Chondrocyte (in vitro differentiated cells): ENCODE measurements around the gene IBA57. TPM values are rescaled to one million over a fixed set of nuclear protein-coding genes. Genes with fewer than 3 reads are reported as not detected.
A peak's percentile ranks its signal among the peaks of the same experiment; 100 is the strongest.

Source experiments
- DNase-seq: peaks from one replicate; pipeline ENCODE4 v3.0.0; 2021; ENCODE audit warnings: mixed read lengths, low spot score
- H3K27ac Mint-ChIP-seq: one replicate; pipeline ENCODE4 v1.8.0; 2021; ENCODE audit warnings: mild to moderate bottlenecking, moderate library complexity, mixed read lengths; ENCODE audit not compliant: unreplicated experiment
- H3K27me3 Mint-ChIP-seq: 2 replicates; pipeline ENCODE4 v1.8.0; 2021; ENCODE audit warnings: low read depth, mixed read lengths
- H3K36me3 Mint-ChIP-seq: 2 replicates; pipeline ENCODE4 v1.8.0; 2021; ENCODE audit warnings: low read depth, mixed read lengths
- H3K4me1 Mint-ChIP-seq: 2 replicates; pipeline ENCODE4 v1.8.0; 2021; ENCODE audit warnings: low read depth, mild to moderate bottlenecking, mixed read lengths
- H3K4me3 Mint-ChIP-seq: one replicate; pipeline ENCODE4 v1.8.0; 2021; ENCODE audit warnings: mild to moderate bottlenecking, moderate library complexity, mixed read lengths; ENCODE audit not compliant: unreplicated experiment
- H3K9me3 Mint-ChIP-seq: 2 replicates; pipeline ENCODE4 v1.8.0; 2021; ENCODE audit warnings: low read depth, mixed read lengths
- total RNA-seq: library from RNA; stranded (reverse); gene quantifications from 3 replicates; pipeline ENCODE4 v1.2.1, GENCODE V29; 2021
- TF ChIP-seq, protein P1 (sequence below): fragments of 200-600 bp; sonication (generic); IDR thresholded peaks from 2 replicates; pipeline ENCODE4 v1.5.0; 2021; ENCODE audit warnings: antibody characterized with exemption, mild to moderate bottlenecking, moderate library complexity

Gene IBA57
- total RNA-seq, 1 donor from 2014 or later, result 5.2 TPM

DNA sequence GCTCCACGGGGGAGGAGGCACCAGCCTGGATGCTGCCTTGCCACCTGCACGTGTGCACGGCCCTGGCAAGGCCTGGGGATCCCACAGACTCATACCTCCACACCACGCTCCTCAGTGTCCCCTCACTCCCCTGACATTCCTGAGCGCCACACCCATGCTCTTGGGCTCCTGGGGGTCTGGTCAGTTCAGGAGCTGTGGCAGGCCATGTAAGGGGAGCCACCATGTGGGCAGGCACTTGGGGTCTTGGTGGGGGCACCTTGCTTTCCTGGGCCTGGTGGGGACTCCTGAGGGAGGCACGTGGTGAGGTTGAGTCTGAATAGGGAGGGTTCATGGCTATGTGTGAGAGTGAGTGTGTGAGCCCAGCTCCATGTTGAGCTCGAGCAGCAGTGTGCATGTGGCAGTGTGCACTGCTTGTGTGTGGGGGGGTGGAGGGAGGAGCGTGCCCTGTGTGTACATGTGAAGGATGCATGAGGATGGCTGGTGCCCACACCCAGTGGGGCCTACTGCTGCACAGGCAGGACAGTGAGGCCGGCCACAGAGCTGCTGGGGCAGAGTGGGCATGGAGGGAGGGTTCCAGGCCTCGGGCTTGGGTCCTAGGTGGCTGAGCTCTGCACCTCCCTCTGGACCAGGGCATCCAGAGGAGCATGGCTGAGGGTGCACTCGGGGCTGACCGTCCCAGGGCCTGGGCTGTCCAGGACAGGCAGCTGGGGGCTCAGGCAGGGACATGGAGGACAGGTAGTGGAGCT lies 14.3 kb upstream of the IBA57 start:
- Mint-ChIP-seq H3K4me3 (no peak overlapping the region), H3K27ac (no peak overlapping the region), H3K9me3 (no peaks in the 10 kb centered on the region), H3K4me1 (no peaks in the 10 kb centered on the region), H3K27me3 (no peaks in the 10 kb centered on the region), H3K36me3 (no peaks in the 10 kb centered on the region)
- TF ChIP-seq, protein P1, sequence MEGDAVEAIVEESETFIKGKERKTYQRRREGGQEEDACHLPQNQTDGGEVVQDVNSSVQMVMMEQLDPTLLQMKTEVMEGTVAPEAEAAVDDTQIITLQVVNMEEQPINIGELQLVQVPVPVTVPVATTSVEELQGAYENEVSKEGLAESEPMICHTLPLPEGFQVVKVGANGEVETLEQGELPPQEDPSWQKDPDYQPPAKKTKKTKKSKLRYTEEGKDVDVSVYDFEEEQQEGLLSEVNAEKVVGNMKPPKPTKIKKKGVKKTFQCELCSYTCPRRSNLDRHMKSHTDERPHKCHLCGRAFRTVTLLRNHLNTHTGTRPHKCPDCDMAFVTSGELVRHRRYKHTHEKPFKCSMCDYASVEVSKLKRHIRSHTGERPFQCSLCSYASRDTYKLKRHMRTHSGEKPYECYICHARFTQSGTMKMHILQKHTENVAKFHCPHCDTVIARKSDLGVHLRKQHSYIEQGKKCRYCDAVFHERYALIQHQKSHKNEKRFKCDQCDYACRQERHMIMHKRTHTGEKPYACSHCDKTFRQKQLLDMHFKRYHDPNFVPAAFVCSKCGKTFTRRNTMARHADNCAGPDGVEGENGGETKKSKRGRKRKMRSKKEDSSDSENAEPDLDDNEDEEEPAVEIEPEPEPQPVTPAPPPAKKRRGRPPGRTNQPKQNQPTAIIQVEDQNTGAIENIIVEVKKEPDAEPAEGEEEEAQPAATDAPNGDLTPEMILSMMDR, result no peak
- no peak for DNase-seq

- Mint-ChIP-seq H3K27me3 (no peaks in the 10 kb centered on the region), H3K9me3 (no peaks in the 10 kb centered on the region), H3K27ac (no peak overlapping the region), H3K36me3 (no peaks in the 10 kb centered on the region), H3K4me3 (no peak overlapping the region), H3K4me1 (no peaks in the 10 kb centered on the region)
- TF ChIP-seq, protein P1, result no peak
- DNase-seq, result peak; percentile 91
Measured at GRCh38 chr1:228152097-228152917, 13.3 kb upstream of the IBA57 start.

- TF ChIP-seq, protein P1, result no peak
- no peaks in the 10 kb centered on the region for H3K27me3 Mint-ChIP-seq
- H3K4me1 Mint-ChIP-seq, result no peaks in the 10 kb centered on the region
- H3K27ac Mint-ChIP-seq, result no peak overlapping the region
- no peak overlapping the region for H3K4me3 Mint-ChIP-seq
- H3K9me3 Mint-ChIP-seq, result no peaks in the 10 kb centered on the region
- no peaks in the 10 kb centered on the region for H3K36me3 Mint-ChIP-seq
- peak; percentile 84 for DNase-seq
Measured at GRCh38 chr1:228152918-228153258, 12.7 kb upstream of the IBA57 start.

- Mint-ChIP-seq H3K4me1 (no peaks in the 10 kb centered on the region), H3K27ac (no peak overlapping the region)
Measured at GRCh38 chr1:228154021-228154669, 11.5 kb upstream of the IBA57 start.

More at GRCh38 chr1:228154021-228154669, 11.5 kb upstream of the IBA57 start:
- no peak overlapping the region for H3K4me3 Mint-ChIP-seq
- H3K27me3 Mint-ChIP-seq, result no peaks in the 10 kb centered on the region
- no peaks in the 10 kb centered on the region for H3K36me3 Mint-ChIP-seq
- TF ChIP-seq, protein P1, result no peak
- peak; percentile 46 for DNase-seq
- H3K9me3 Mint-ChIP-seq, result no peaks in the 10 kb centered on the region
